ENCODE results near the gene PPP1R1B. TPM values are rescaled to one million over a fixed set of nuclear protein-coding genes. Genes with fewer than 3 reads are reported as not detected.

The PPP1R1B gene
- total RNA-seq, 1 donor from 2014 or later, result 0.12 TPM

GRCh38 chr17:39628655-39629493, 2.1 kb downstream of the PPP1R1B start:
- Mint-ChIP-seq H3K27ac (ENCODE audit: unreplicated experiment) (no peak overlapping the region), H3K9me3 (ENCODE audit: low read depth) (no peaks in the 10 kb centered on the region), H3K4me1 (ENCODE audit: low read depth) (peaks cover 8% of the 10 kb centered on the region), H3K27me3 (ENCODE audit: low read depth) (peaks cover 44% of the 10 kb centered on the region), H3K36me3 (ENCODE audit: low read depth) (peaks cover 3% of the 10 kb centered on the region), H3K4me3 (ENCODE audit: unreplicated experiment) (no peak overlapping the region)
- DNase-seq (ENCODE audit: low spot score), result no peak
- TF ChIP-seq CTCF (IDR thresholded peaks at IDR 0.05), result no peak

GRCh38 chr17:39629494-39629880, 2.7 kb downstream of the PPP1R1B start:
- no peaks in the 10 kb centered on the region for H3K9me3 Mint-ChIP-seq (ENCODE audit: low read depth)
- peaks cover 43% of the 10 kb centered on the region for H3K27me3 Mint-ChIP-seq (ENCODE audit: low read depth)

GRCh38 chr17:39629898-39630297, 3.1 kb downstream of the PPP1R1B start:
- DNase-seq (ENCODE audit: low spot score), result no peak
- no peak overlapping the region for H3K27ac Mint-ChIP-seq (ENCODE audit: unreplicated experiment)
- no peak for TF ChIP-seq CTCF (IDR thresholded peaks at IDR 0.05)
- no peak overlapping the region for H3K4me3 Mint-ChIP-seq (ENCODE audit: unreplicated experiment)
- peaks cover 3% of the 10 kb centered on the region for H3K36me3 Mint-ChIP-seq (ENCODE audit: low read depth)
- H3K27me3 Mint-ChIP-seq (ENCODE audit: low read depth), result peaks cover 39% of the 10 kb centered on the region
- peaks cover 8% of the 10 kb centered on the region for H3K4me1 Mint-ChIP-seq (ENCODE audit: low read depth)
- H3K9me3 Mint-ChIP-seq (ENCODE audit: low read depth), result no peaks in the 10 kb centered on the region

More at GRCh38 chr17:39629494-39629880, 2.7 kb downstream of the PPP1R1B start:
- H3K4me1 Mint-ChIP-seq (ENCODE audit: low read depth), result peaks cover 8% of the 10 kb centered on the region
- TF ChIP-seq CTCF (IDR thresholded peaks at IDR 0.05), result no peak
- H3K27ac Mint-ChIP-seq (ENCODE audit: unreplicated experiment), result no peak overlapping the region
- peaks cover 3% of the 10 kb centered on the region for H3K36me3 Mint-ChIP-seq (ENCODE audit: low read depth)
- no peak for DNase-seq (ENCODE audit: low spot score)
- no peak overlapping the region for H3K4me3 Mint-ChIP-seq (ENCODE audit: unreplicated experiment)

- no peak for DNase-seq (ENCODE audit: low spot score)
- no peak for TF ChIP-seq CTCF (IDR thresholded peaks at IDR 0.05)
- Mint-ChIP-seq H3K27ac (ENCODE audit: unreplicated experiment) (no peak overlapping the region), H3K4me3 (ENCODE audit: unreplicated experiment) (no peak overlapping the region), H3K9me3 (ENCODE audit: low read depth) (no peaks in the 10 kb centered on the region), H3K27me3 (ENCODE audit: low read depth) (peaks cover 28% of the 10 kb centered on the region), H3K4me1 (ENCODE audit: low read depth) (peaks cover 7% of the 10 kb centered on the region), H3K36me3 (ENCODE audit: low read depth) (peaks cover 2% of the 10 kb centered on the region)
Observed at GRCh38 chr17:39631403-39631802, 4.7 kb downstream of the PPP1R1B start.

- DNase-seq (ENCODE audit: low spot score), result no peak
- TF ChIP-seq CTCF (IDR thresholded peaks at IDR 0.05), result no peak
- H3K4me1 Mint-ChIP-seq (ENCODE audit: low read depth), result peaks cover 7% of the 10 kb centered on the region
- no peaks in the 10 kb centered on the region for H3K9me3 Mint-ChIP-seq (ENCODE audit: low read depth)
- no peak overlapping the region for H3K27ac Mint-ChIP-seq (ENCODE audit: unreplicated experiment)
- no peak overlapping the region for H3K4me3 Mint-ChIP-seq (ENCODE audit: unreplicated experiment)
- no peaks in the 10 kb centered on the region for H3K36me3 Mint-ChIP-seq (ENCODE audit: low read depth)
- peaks cover 25% of the 10 kb centered on the region for H3K27me3 Mint-ChIP-seq (ENCODE audit: low read depth)
Observed at GRCh38 chr17:39632153-39632941, 5.6 kb downstream of the PPP1R1B start.

All from chondrocyte (in vitro differentiated cells).